Bronchial epithelial cell (primary cell): ENCODE measurements around the gene PGAM1. TPM values are rescaled to one million over a fixed set of nuclear protein-coding genes. Genes with fewer than 3 reads are reported as not detected.

Experiments
- DNase-seq: peaks from one replicate; pipeline ENCODE4 v3.0.0-alpha.2; 2010; ENCODE audit warnings: low read depth
- FAIRE-seq: peaks from 2 replicates; lab custom pipeline; 2011; peaks lifted over from hg19 to GRCh38; lab: Jason Lieb, UNC
- H3K27me3 ChIP-seq: 2 replicates; pipeline ENCODE4 v1.5.1; 2011; ENCODE audit warnings: low read length; ENCODE audit not compliant: control insufficient read depth, insufficient read depth
- H3K36me3 ChIP-seq: 2 replicates; pipeline ENCODE4 v1.5.1; 2011; ENCODE audit warnings: low read length; ENCODE audit not compliant: control insufficient read depth, insufficient read depth
- H3K4me3 ChIP-seq: 2 replicates; pipeline ENCODE4 v1.5.1; 2011; ENCODE audit warnings: mild to moderate bottlenecking, low read depth, low read length, control low read depth
- total RNA-seq: library from RNA; depleted of rRNA; stranded (reverse); fragments of >200 nt; gene quantifications from 2 replicates; pipeline ENCODE4 v1.2.1, GENCODE V29; 2014
- TF ChIP-seq, protein P1 (sequence below): IDR thresholded peaks from 2 replicates; pipeline ENCODE4 v1.5.1; 2011; ENCODE audit warnings: mild to moderate bottlenecking, moderate library complexity, low read length, control low read depth, inconsistent platforms; ENCODE audit not compliant: insufficient read depth, severe bottlenecking

Gene PGAM1
- total RNA-seq, 1 donor from 2014 or later: 404 TPM

DNA sequence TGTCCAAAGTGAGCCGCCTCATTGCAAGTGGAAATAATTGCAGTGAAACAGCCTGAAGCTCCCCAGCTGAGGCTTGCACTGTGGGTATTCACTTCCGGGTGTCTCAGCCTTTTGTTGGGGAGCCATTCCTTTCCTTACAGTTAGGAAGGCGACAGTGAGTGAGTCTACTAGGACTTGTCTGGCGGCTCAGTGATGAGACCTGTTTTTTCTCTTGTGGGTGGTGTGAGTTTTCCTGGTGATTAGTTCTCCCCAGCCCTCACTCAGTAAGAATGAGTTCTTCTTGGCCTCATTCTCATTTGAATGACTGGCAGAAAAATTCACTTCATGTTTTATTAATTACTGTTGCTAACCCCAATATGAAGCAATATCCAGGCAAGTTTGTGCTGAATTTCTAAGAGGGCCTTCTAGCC is 2.6 kb downstream of the PGAM1 start:
- H3K27me3 ChIP-seq: no peaks in the 10 kb centered on the region
- DNase-seq (peak; percentile 38), FAIRE-seq (no peak)
- peaks cover 15% of the 10 kb centered on the region for H3K36me3 ChIP-seq
- TF ChIP-seq, protein P1, sequence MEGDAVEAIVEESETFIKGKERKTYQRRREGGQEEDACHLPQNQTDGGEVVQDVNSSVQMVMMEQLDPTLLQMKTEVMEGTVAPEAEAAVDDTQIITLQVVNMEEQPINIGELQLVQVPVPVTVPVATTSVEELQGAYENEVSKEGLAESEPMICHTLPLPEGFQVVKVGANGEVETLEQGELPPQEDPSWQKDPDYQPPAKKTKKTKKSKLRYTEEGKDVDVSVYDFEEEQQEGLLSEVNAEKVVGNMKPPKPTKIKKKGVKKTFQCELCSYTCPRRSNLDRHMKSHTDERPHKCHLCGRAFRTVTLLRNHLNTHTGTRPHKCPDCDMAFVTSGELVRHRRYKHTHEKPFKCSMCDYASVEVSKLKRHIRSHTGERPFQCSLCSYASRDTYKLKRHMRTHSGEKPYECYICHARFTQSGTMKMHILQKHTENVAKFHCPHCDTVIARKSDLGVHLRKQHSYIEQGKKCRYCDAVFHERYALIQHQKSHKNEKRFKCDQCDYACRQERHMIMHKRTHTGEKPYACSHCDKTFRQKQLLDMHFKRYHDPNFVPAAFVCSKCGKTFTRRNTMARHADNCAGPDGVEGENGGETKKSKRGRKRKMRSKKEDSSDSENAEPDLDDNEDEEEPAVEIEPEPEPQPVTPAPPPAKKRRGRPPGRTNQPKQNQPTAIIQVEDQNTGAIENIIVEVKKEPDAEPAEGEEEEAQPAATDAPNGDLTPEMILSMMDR: no peak
- peak overlapping the region; percentile 21 for H3K4me3 ChIP-seq

GRCh38 chr10:97434055-97434454 is 8.1 kb downstream of the PGAM1 start:
- no peak overlapping the region for H3K4me3 ChIP-seq
- DNase-seq: no peak
- TF ChIP-seq, protein P1: no peak
- no peak for FAIRE-seq
- H3K36me3 ChIP-seq: peaks cover 15% of the 10 kb centered on the region
- no peaks in the 10 kb centered on the region for H3K27me3 ChIP-seq

DNA sequence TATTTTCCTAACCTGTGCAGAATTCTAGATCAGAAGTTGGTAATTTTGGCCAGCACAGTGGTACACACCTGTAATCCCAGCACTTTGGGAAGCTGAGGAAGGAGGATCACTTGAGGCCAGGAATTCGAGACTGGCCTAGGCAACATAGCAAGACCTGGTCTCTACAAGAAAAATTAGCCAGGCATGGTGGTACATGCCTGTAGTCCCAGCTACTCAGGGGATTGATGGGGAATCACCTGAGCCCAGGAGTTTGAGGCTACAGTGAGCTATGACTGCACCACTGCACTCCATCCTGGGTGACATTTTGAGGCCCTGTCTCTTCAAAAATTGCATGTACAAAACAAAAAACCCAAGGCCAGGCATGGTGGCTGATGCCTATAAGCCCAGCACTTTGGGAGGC is 8.6 kb downstream of the PGAM1 start:
- Histone ChIP-seq H3K27me3 (no peaks in the 10 kb centered on the region), H3K4me3 (no peak overlapping the region), H3K36me3 (peaks cover 17% of the 10 kb centered on the region)
- no peak for DNase-seq
- no peak for FAIRE-seq
- TF ChIP-seq, protein P1: no peak

DNA sequence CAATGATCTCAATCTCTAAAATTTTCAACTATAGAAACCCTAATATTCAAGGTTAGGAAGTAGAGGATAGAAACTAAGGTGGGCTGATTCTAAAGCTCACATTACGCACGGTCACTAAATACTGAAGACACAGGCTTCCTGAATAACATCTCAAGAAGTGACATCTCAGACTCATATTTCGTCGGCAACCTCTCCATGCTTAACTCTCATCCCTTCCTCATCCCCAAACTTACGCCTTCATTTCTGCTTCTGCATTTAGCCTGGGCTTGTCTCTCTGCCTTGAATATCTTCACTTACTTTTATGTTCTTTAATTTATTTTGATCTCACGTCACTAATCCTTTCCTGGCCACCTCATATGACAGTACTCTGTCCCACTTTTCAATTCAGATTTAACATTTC is 9.2 kb downstream of the PGAM1 start:
- H3K27me3 ChIP-seq: no peaks in the 10 kb centered on the region
- TF ChIP-seq, protein P1: no peak
- H3K4me3 ChIP-seq: no peak overlapping the region
- no peak for DNase-seq
- peaks cover 16% of the 10 kb centered on the region for H3K36me3 ChIP-seq
- FAIRE-seq: no peak

DNA sequence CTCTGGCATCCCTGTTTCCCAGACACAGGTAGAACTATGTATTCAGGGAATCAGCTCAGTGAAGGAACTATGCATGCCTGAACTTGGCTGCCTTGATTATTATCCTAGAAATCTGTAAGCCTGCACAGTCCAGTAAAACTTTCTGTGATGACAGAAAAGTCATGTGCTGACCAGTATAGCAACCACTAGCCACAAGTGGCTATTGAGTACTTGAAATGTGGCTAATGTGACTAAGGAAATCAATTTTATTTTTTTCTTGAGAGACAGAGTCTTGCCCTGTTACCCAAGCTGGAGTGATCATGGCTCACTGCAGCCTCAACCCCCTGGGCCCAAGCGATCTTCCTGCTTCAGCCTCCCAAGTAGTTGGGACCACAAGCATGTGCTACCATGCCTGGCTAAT is 16.3 kb downstream of the PGAM1 start:
- no peak for FAIRE-seq
- TF ChIP-seq, protein P1: no peak
- DNase-seq: no peak
- no peaks in the 10 kb centered on the region for H3K27me3 ChIP-seq
- H3K36me3 ChIP-seq: peaks cover 5% of the 10 kb centered on the region
- no peak overlapping the region for H3K4me3 ChIP-seq

- FAIRE-seq (no peak), DNase-seq (no peak)
- Histone ChIP-seq H3K36me3 (peaks cover 2% of the 10 kb centered on the region), H3K27me3 (no peaks in the 10 kb centered on the region), H3K4me3 (no peak overlapping the region)
- TF ChIP-seq, protein P1: no peak
Observed at GRCh38 chr10:97444212-97444611, 18.2 kb downstream of the PGAM1 start.
